ENCODE measurements around the gene DXO.

GRCh38 chr6:31966997-31967925 is 4.7 kb downstream of the DXO start:
- TF ChIP-seq, protein P1, sequence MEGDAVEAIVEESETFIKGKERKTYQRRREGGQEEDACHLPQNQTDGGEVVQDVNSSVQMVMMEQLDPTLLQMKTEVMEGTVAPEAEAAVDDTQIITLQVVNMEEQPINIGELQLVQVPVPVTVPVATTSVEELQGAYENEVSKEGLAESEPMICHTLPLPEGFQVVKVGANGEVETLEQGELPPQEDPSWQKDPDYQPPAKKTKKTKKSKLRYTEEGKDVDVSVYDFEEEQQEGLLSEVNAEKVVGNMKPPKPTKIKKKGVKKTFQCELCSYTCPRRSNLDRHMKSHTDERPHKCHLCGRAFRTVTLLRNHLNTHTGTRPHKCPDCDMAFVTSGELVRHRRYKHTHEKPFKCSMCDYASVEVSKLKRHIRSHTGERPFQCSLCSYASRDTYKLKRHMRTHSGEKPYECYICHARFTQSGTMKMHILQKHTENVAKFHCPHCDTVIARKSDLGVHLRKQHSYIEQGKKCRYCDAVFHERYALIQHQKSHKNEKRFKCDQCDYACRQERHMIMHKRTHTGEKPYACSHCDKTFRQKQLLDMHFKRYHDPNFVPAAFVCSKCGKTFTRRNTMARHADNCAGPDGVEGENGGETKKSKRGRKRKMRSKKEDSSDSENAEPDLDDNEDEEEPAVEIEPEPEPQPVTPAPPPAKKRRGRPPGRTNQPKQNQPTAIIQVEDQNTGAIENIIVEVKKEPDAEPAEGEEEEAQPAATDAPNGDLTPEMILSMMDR (IDR thresholded peaks at IDR 0.05), result no peak
- no peak for TF ChIP-seq EZH2 (IDR thresholded peaks at IDR 0.05; ENCODE audit: borderline replicate concordance, insufficient read depth, low read depth, low read length, poor library complexity, severe bottlenecking)

All from B cell (primary cell).